H1 (cell line): ENCODE data around the gene EIF2AK2. TPM values are rescaled to one million over a fixed set of nuclear protein-coding genes. Genes with fewer than 3 reads are reported as not detected.

Experiments used
- CHD7 ChIP-seq: fragments of 300-600 bp; sonication (generic); IDR thresholded peaks from 2 replicates; pipeline ENCODE4 v1.7.1; 2012; ENCODE audit warnings: low read length, moderate library complexity, mild to moderate bottlenecking, inconsistent platforms; ENCODE audit not compliant: insufficient replicate concordance
- polyA plus RNA-seq, 7 experiments: library from polyadenylated mRNA; depleted of rRNA in 3 of 7; stranded (reverse) in 5 of 7; unstranded in 2 of 7; fragments of >200 nt in 5 of 7; fragments of 200-250 nt in 2 of 7; gene quantifications; 1 replicate in 5 of 7; 2 replicates in 1 of 7; 4 replicates in 1 of 7; pipeline versions ENCODE4 v1.2.1 to v1.2.3, GENCODE V29; 2011 to 2013; ENCODE audit warnings: missing spikeins in 2 of 7, mixed read lengths in 2 of 7
- total RNA-seq: library from RNA; stranded (reverse); fragmentation: NEBNext Ultra II Directional; extraction: Animal tissue kit (Norgen Biotek cat#: 25700); gene quantifications from 2 replicates; pipeline ENCODE4 v1.2.1, GENCODE V29; 2021

EIF2AK2 gene
- total and polyA plus RNA-seq, 2 of the 8 experiments (the other 6 are each of a cell fraction or from before 2014, with no cell fraction given), result 13.1 to 46.9 TPM

- no peak for TF ChIP-seq CHD7
These were observed 71.0 kb downstream of the EIF2AK2 start (continued) for GRCh38 chr2:37085731-37086147.
